Superior temporal gyrus (tissue), 1 donor: ENCODE measurements around the gene UBLCP1.
"Not testable (repeated sequence)": the region's sequence is repeated elsewhere in the genome, so short reads cannot be mapped to it uniquely, and the experiment has no call there.

Experiments
- DNase-seq: peaks from one replicate; pipeline ENCODE4 v3.0.0-alpha.2; 2016; ENCODE audit errors: extremely low spot score

Gene UBLCP1

GRCh38 chr5:159249158-159249557 is 13.9 kb upstream of the UBLCP1 start:
- no peak for DNase-seq

DNA sequence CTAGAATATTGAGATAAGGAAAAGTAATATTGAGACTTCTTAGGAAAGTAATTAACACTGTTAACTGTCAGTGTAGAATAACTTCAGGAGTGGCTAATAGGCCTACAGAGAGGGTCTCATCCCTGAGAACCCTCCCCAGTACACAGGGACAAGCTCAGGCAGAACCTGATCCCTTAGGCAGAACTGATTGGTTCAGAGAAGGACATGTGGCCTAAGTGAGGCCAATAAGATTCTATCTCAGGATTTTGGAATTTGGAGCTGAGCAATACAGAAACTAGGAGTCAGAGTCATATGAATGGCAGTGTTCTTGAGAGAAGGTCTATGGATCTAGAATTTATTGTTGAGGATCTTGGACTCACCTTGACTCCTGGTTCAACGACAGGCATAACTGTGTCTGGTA is 10.9 kb upstream of the UBLCP1 start:
- no peak for DNase-seq

DNA sequence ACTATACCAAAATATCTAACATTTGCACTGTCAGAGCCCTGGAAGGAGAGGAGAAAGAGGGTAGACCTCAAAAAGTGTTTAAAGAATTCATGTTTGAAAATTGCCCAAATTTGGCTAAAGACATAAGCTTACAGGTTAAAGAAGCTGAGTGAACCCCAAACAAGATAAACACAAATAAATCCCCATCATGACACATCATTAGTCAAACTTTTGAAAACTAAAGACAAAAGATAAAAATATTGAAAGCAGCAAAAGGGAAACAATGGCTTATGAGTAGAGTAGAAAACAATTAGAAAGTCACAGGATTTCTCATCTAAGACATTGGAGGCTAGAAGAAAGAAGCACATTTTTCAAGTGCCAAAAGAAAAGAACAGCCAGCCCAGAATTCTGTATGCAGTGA is 6.1 kb upstream of the UBLCP1 start:
- no peak for DNase-seq

DNA sequence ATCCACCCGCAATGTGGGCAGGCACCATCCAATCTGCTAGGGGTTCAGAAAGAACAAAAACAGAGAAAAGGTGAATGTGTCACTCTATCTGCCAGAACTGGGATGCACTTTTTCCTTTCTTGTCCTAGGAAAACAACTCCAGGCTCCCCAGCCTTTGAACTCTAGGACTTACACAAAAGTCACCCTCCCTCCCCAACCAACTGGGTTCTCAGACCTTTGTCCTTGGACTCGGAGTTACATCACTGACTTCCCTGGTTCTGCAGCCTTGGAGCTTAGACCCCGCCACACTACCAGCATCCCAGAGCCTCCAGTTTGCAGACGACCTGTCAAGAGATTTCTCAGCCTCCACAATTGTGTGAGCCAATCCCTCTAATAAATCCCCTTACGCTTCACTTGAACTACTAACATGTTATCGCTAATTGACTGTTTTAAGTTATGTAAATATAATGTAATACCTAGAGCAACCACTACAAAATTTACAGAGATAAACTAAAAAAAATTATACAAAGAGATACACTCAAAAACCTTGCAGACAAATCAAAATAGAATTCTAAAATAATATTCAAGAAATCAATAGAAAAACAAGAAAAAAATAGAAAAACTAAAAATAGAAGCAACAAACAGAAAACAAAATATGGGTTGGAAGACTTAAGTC is 5.3 kb upstream of the UBLCP1 start:
- DNase-seq = no peak

DNA sequence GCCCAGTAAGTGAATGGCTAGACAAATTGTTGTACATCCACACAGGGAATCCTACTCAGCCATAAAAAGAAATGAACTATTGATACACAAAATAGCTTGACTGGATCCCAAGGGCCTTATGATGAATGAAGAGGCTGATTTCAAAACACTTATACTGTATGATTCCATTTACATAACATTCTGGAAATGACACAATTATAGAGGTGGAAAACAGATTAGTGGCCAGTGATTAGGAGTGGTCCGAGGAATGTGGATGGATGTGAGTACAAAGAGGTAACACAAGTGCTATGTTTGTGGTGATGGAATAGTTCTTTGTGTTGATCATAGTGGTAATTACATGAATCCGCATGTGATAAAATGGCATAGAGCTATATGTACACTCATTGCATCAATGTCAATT is 4.7 kb upstream of the UBLCP1 start:
- DNase-seq = no peak

GRCh38 chr5:159260212-159260611 is 2.9 kb upstream of the UBLCP1 start:
- not testable (repeated sequence) for DNase-seq

DNA sequence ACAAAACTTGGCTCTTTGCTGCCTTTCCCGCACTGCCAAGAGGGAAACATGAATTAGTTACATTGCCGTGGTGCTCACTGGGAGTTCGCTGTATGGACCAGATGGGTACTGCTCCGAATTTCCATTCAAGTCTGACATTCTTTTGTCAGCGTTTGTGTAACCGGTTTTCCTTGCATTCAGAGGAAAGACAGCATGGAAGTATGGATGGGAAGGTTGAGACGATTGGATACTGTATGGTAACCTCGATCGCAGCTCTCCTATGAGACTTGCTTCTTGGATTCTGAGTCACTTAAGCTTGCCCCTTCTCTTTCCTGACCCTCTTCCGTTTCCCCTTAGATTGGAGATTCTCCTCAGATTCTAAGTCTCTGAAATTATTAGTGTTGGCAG is 625 bp upstream of the UBLCP1 start:
- DNase-seq = no peak

- DNase-seq = no peak
Measured at GRCh38 chr5:159263569-159263905, 447 bp downstream of the UBLCP1 start.

GRCh38 chr5:159266764-159267163 is 3.7 kb downstream of the UBLCP1 start:
- DNase-seq = not testable (repeated sequence)

GRCh38 chr5:159269723-159270122 is 6.6 kb downstream of the UBLCP1 start:
- no peak for DNase-seq

- no peak for DNase-seq
Measured at GRCh38 chr5:159273923-159274322, 10.8 kb downstream of the UBLCP1 start.

GRCh38 chr5:159274676-159275075 is 11.6 kb downstream of the UBLCP1 start:
- DNase-seq = no peak

DNA sequence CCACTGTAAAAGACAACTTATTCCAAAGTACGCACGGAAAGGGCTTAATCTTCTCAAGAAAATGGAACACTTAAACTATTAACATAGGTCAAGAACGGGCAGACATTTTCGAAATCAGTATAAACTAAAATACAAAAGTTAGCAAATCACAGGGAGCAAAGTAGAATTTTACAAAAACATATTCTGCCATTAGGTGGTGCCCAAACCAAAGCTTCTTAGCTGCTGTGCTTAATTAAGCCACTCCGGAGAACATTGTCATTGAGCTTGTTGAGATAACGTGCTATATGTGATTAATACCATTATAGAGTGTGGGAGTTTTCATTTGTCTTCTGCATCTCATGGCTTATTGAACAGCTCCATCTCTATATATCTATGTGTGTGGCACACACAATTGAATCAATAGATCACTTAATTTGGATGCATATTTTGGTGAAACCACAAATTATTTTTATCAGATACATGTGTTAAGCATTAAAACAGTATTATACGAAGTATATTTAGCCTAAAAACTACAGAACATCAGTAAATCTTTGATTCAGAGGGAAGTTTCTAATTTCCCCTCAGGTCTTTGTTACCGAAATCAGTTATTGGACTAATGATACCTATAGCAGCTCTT is 23.4 kb downstream of the UBLCP1 start:
- DNase-seq = peak; percentile 79

DNA sequence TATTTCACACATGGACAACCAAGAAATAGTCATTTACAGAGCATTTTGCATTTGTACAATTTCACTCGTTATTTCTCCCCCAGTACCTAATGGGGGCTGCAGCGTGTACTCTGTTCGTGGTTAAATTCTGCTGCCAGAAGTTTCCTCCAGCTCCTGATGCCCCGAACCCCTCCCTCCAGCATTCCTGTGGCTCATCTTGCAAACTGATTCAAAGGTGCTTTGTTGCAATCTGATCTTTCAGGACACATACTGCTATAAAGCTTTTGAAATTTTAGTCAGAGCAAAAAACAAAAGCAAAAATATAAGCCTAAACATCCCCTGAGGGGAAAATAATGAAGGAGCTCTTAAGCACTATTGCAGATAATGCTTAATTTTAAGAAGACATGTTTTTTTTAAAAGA is 27.7 kb downstream of the UBLCP1 start:
- DNase-seq = no peak

DNA sequence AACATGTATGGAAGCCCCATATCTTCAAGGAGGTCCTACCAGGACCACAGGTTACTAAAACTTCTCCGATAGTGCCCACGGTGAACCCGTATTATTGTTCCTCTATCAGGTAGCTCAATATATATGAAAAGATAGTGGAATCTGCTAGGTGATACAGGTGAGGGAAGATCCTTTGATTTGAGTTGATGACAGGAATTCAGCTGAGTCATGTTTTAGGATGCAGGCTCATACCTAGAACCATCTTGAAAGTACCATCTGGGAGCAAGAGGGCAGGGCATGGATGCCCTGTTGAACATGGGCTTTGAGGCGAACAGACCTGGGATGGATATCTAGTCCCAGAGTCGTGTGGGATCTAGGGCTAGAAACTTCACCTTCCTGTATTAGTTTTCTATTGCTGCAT is 31.8 kb downstream of the UBLCP1 start:
- DNase-seq = no peak

DNA sequence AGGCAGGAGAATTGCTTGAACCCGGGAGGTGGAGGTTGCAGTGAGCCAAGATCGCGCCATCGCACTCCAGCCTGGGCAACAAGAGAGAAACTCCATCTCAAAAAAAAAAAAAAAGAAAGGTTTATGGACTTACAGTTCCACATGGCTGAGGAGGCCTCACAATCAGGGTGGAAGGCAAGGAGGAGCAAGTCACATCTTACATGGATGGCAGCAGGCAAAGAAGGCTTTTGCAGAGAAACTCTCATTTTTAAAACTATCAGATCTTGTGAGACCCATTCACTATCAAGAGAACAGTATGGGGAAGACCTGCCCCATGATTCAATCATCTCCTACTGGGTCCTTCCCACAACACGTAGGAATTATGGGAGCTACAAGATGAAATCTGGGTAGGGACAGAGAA is 34.2 kb downstream of the UBLCP1 start:
- not testable (repeated sequence) for DNase-seq

DNA sequence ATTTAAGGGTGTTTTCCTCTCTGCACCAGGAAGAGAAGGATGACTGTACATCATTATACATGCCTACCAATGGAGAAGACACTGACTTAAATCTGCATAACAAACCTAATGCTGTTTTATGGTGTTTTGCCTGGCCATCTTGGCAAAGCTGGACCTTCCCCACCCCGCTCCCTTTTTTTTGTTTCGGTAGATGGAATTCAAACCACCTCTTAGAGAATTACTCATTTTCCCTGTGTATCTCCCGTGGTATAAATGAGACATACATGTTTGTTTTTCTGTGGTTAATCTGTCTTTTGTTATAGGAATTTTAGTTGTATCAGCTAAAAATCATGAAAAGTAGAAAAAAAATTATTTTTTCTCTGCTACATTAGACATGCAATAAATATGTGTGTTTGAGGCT is 38.4 kb downstream of the UBLCP1 start:
- no peak for DNase-seq

GRCh38 chr5:159301929-159302860 is 39.1 kb downstream of the UBLCP1 start:
- DNase-seq = not testable (repeated sequence)

- no peak for DNase-seq
Measured at GRCh38 chr5:159303286-159303685, 40.2 kb downstream of the UBLCP1 start.

DNA sequence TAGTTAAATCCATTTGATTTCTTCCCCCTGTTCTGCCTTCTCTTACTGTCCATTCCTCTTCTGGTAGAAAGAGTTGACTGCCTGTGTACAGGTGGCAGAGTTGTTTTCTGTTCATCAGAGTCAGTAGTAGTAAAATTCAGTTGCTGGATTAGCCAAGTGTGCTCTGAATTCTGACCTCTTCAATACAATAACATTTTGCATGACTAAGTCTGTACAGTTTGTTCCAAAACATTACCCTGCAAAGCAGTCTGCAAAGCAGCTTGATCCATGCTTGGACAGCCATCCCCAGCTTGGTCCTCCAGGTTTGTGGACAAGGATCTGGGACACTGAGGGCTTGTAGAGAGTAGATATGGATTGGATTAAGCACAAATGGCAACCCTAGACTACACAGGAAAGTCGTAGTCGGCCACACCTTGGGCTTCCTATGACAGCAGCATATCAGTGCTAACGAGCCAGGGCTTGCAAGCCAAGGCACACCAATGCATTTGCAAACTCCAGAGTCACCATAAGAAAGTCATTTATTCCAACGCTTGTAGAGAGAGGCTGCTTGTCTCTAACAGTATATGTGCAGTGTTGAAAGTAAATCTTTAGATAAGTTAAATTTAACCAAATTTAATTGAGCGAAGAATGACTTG is 42.0 kb downstream of the UBLCP1 start:
- no peak for DNase-seq

DNA sequence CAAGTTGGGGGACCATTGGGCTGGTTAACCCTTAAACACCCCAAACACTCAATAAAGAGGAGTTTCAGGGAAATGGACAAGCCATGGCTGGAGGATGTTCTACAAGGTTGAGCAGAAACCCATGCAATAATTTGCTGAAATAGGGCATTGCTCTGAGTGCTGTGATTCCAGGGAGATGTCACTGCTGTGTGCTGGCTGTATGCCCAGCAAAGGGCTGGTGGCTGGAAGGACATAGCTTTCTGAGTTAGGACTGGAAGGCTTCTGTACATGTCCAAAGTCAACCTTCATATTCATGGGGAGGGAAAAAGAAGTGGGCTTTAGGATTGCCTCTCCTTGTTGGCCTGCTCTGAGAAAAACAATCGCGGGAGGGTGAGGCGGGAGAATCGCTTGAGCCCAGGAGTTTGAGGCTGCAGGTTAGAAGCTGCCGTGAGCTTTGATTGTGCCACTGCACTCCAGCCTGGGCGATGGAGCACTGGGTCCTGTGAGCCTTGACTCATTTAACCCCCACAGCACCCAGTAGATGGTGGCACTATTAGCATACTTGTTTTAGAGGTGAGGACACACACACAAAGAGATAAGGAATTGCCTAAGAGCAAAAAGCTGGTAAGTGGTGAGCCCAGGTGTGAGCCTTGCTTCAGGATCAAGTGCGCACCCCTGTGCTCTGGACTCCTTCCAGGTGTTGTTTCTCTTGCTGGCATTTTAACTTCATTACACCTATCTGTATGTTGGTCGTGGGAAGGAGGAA is 46.8 kb downstream of the UBLCP1 start:
- no peak for DNase-seq

GRCh38 chr5:159310511-159310910 is 47.4 kb downstream of the UBLCP1 start:
- DNase-seq = no peak
